KOPT-K1 (cell line): ENCODE data around the gene ARVCF.

Experiments
- H3K27ac ChIP-seq: fragments of 200-600 bp; sonication (generic); 2 replicates; pipeline ENCODE4 v1.5.1; 2016; ENCODE audit warnings: antibody characterized with exemption, mild to moderate bottlenecking, low read depth, low read length; ENCODE audit not compliant: poor library complexity, severe bottlenecking
- H3K36me3 ChIP-seq: fragments of 200-600 bp; sonication (generic); 2 replicates; pipeline ENCODE4 v1.5.1; 2017; ENCODE audit warnings: antibody characterized with exemption, mild to moderate bottlenecking, low read length, moderate library complexity; ENCODE audit not compliant: insufficient read depth
- H3K9me3 ChIP-seq: fragments of 200-600 bp; sonication (generic); 2 replicates; pipeline ENCODE4 v1.5.1; 2017; ENCODE audit warnings: antibody characterized with exemption, low read length, mild to moderate bottlenecking; ENCODE audit not compliant: insufficient read depth, poor library complexity, severe bottlenecking

ARVCF gene

DNA sequence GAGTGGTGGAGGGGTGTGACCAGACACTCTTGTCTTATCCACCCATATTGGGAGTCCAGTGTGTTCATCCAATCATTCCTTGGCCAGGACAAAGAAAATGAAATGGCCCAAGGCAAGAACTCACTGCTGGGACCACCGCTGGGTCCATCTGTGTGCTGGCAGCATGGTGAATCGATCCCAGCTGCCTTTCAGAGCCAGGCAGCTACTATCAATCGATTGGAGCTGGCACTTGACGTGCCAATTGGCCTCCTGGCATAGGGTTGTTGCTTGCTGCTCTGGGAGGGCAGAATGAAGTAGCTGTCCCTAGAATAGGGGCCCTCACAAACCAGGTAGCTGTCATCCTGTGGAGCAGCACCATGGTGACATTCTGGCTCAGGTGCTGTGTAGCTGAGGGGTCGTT, 1.4 kb upstream of the ARVCF start:
- no peaks in the 10 kb centered on the region for H3K36me3 ChIP-seq
- no peak overlapping the region for H3K27ac ChIP-seq
- no peaks in the 10 kb centered on the region for H3K9me3 ChIP-seq

DNA sequence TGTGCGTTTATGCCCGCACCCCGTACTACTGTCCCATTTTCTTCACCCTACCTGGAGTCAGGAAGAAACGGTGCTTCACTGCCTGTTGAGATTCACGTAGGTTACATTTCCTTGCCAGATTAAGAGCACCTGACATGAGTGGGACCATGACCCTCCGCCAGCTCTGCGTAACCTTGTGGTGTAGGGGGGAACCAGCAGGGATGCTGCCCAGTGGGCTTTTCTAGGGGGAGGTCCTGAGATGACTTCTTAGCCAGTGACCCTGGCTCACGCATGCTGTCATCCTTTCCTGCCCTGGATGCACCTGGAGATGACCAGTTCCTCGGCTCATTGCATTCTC, 967 bp upstream of the ARVCF start:
- Histone ChIP-seq H3K36me3 (no peaks in the 10 kb centered on the region), H3K27ac (no peak overlapping the region)

DNA sequence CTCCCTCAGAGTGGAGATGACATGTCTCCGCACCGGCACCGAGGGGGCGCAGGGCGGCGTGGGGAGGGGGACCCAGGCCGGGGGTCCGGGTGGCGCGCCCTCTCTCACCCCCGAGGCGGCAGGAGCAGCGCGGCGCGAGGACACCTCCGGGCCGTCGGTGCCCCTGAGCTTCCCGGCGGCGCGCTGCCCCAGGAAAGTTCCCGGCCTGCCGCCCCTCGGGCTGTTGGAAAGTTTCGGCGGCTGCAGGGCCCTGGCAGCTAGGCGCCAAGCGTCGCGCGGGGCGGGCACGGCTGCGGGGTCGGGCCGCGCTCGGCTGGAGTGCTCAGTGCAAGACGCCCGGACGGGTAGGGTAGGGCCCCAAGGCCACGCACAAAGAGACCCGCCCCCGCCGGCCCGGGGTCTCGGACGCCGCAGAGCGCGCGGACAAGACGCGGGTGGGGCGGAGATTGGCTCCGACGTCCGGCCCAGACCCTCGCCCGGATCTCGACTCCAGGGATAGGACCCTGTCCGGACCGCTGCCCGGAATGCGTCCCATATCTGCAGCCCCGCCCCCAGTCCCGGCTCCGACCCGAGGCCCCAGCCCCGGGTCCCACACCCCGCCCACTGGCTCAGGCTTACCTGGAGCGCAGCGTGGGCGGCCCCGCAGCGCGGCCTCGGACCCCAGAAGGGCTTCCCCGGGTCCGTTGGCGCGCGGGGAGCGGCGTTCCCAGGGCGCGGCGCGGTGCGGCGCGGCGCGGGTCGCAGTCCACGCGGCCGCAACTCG, 471 bp downstream of the ARVCF start:
- Histone ChIP-seq H3K9me3 (no peaks in the 10 kb centered on the region), H3K27ac (no peak overlapping the region), H3K36me3 (no peaks in the 10 kb centered on the region)

More for the DNA sequence above, 967 bp upstream of the ARVCF start:
- no peaks in the 10 kb centered on the region for H3K9me3 ChIP-seq

DNA sequence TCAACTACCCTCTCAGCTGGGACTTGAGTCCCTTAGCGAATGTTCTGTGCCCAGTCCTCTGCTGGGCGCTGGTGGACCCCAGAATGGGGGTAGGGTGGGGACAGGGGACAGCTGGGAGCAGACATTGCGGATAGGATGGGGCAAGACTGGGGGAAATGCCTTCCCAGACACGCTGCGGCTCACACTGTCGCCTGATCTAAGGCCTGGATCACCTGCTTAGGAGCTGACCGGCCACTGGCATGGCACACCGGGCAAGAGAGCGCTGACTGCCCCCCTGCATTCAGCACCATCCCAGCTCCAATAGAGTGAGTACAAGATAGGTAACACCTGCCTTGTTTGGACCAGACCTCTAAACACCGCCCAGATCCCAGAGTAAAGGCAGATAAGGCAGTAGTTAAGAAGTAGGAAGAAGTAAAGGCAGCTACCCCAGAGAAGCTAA, 1.4 kb downstream of the ARVCF start:
- Histone ChIP-seq H3K27ac (no peak overlapping the region), H3K9me3 (no peaks in the 10 kb centered on the region), H3K36me3 (no peaks in the 10 kb centered on the region)

DNA sequence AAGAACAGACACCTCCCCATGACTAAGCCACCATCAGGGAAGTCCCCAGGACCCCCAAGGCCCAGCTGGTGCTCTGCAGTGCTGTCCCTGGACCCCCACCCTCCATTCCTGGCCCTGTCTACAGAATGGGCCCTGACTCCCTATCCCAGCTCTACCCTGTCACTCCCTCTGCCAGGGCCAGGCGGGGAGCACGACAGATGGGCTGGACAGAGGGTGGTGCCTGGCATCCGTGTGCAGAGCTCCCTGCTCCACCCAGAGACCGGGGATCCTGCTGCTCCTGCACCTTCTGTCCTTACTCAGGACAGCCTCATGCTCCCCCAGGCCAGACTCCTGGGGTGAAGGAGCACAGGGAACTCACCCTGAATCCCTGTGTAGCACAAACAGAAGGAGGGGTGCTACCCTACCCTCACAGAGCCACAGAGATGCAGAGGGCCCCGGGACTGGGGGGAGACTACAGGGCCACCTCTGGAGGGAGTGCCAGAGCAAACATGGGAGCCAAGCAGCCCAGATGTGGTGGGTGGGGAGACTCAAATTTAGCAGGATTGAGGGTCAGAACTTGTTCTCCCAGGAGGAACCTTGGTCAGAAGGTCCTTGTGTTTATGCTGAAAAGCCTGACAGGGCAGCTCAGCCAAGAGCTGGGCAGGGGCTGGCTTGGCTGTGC, 2.0 kb downstream of the ARVCF start:
- Histone ChIP-seq H3K27ac (no peak overlapping the region), H3K9me3 (no peaks in the 10 kb centered on the region), H3K36me3 (no peaks in the 10 kb centered on the region)

DNA sequence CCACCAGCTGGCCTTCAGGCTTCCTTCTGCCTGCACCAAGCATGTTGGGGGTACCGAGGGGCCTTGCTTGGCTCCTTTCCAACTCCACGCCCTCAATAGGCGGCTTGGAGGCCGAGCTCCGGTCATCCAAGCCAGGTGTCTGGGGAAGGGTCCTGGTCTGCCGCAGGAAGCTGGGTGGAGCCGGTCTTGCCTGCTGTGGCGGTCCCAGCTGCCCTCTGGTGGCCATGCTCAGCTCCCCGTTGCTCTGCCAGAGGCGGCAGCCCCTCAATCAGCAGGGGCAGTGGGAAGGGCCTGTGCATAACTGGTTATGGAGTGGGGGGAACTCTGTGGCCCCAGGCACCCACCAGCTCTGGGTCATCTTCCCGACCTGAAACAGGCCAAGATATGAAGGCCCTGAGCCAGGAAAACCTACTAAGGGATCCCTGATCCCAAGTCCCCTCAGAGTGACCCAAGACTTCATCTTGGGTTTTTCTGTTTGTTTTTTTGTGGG, 3.2 kb downstream of the ARVCF start:
- no peaks in the 10 kb centered on the region for H3K36me3 ChIP-seq
- H3K27ac ChIP-seq = no peak overlapping the region
- no peaks in the 10 kb centered on the region for H3K9me3 ChIP-seq

DNA sequence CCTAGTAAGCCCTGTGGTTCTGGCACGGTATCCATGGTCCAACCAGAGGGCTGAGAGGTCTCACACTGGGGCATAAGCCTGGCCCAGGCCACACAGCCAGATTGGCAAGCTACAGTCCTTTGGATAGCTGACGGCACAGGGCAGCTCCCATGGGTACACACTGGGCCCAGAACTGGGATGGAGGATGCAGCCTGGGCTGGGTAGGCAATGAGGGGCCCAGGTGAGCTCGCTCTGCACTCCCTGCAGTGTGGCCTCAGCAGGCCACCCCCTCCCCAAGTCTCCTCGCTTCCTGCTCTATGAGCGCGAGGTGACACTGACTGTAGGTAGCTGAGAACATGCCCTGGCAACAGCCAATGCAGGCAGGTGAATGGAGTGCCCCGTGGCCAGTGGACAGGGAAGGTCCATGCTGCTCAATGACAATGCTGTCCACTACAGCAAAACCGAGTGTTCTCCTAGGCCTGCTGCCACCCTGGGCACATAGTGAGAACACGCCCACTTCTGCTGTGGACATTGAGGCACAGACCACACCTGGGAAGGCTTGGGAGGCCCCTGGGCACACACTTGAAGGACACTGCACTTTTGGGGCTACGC, 3.8 kb downstream of the ARVCF start:
- H3K9me3 ChIP-seq = no peaks in the 10 kb centered on the region
- no peak overlapping the region for H3K27ac ChIP-seq
- no peaks in the 10 kb centered on the region for H3K36me3 ChIP-seq

DNA sequence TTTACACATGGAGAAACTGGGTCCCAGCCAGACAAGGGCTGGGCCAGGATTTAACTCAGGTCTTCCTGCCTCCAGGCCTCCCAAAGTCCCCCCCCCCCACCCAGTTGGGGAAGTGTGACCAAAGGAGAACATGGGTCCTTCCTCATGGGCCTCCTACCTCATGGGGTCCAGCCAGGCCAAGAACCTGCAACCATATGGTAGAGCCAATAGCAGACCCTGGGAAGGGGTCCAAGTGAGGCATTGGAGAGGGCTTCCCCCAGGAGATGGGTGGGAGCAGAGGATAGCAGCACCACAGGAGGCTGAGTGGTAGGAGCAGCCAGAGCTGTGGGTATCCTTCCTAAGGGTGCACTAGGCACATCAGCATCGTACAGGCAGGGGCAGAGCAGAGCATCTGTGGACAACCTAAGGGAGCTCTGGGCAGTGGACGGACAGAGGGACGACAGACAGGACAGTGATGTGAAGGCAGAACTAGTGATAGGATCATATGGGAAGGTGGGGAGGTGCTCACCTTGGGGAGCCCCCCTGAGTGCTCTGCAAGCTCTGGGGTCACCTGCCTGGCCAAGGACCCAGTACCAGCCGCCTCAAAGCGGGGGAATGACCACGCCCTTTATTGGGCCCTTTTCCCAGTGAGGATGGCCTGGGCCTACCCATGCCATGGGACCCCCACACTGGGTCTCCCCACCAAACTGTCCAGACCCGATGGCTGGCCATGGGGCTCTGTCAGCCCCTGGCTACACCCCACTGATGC, 4.5 kb downstream of the ARVCF start:
- Histone ChIP-seq H3K36me3 (no peaks in the 10 kb centered on the region), H3K27ac (no peak overlapping the region), H3K9me3 (no peaks in the 10 kb centered on the region)

DNA sequence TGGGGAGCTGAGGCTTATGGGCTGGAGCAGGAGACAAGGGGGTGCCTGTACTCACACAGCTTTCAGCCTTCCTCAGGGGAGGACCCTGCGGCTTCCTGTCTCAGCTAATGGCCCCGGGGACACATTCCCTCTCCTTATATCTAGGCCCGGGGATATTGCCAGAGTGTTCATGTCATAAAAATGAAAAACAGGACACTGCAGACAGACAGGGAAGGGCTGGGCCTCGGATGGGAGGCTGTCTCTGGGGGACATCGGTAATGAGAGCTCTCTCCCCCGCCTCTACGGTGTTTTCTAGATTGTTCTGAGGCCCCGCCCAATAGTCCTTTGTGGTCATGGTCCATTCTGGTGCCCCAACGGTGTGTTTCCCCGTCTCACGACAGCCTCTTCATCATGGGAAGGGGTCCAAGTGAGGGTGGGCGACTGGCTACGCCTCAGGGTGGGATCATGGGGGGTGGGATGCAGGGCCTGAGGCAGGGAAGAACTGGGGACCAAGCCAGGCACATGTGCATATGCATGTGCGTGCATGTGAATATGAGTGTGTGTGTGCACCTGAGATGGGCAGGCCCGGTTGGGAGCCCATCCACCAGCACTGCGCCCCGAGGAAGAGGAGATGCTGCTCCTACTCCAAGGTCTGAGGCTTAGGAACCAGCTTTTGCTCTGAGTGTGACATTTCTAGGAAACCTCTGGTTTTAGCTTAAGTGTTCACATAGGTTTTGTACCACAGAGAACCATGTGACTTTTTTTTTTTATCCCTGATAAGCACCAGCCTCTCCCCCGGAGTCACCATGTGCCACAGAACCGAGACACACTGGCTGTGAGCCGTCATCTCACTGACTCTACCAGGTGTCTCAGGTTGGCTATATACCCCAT, 5.3 kb downstream of the ARVCF start:
- Histone ChIP-seq H3K27ac (no peak overlapping the region), H3K36me3 (no peaks in the 10 kb centered on the region), H3K9me3 (no peaks in the 10 kb centered on the region)

DNA sequence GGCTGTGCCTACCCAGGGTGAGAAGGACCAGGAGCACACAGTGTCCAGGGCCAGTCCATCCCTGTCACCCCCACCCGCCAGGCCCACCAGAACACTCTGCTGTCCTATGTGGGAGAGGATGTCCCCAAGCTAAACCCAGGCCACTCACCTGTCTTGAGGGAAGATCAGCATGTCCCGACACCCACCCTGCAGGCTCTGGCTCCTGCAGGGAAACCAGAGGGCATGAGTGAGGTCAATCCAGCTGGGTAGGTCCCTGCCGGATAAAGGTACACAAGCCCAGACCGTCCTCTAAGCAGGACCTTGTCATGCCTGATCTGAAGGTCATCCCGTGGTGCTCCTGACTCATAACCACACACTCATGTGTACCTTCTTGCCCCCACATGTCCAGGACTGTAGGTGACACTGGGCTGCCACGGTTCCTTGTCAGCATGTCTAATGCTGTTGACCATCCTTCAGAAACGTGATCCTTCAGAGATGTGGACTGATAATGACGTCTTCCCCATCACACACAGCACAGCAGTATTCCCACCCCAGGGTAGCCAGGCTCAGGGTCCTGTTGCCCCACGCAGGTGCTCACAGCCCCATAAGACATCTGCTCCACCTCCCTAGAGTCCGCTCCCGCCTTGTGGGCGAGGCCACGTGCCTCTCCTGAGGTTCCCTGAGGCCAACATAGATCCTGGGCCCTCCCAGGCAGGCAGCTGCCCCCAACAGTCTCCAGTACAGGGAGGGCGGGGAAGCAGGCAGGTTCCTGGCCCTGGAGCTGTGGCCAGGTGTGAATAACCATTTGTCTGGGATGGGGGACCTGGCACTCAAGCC, 6.1 kb downstream of the ARVCF start:
- no peaks in the 10 kb centered on the region for H3K9me3 ChIP-seq
- H3K36me3 ChIP-seq = no peaks in the 10 kb centered on the region
- no peak overlapping the region for H3K27ac ChIP-seq

DNA sequence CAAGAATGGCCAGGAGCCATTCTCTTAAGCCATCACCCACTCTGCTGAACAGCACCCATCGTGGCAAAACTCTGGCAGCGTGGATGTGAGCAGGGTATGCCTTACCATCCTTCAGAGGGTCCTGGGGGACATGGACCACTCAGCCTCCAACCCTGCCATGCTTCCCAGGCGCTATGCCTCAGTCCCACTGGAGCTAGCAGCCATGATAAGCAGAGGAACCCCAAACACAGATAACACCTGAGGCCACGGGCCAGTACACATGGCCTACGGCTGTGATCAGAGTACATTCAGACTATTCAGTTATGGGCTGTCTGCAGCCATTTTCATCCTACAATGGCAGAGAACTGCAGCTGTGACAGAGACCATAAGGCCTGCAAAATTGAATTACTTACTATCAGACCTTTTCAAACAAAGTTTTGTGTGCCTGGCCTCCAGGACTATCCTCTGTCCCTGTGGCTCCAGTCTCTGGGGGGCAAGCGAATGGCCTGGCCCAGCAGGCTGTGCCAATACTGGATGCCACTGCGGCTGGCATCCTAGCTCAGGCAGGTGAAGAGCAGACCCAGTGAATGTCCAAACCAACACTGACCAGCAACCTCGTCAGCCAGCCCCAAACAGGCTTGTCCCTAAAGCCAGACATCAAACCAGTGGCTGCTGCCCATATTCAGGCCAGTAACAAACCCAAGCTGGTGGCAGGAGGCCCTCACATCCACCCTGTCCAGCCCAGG, 6.9 kb downstream of the ARVCF start:
- H3K27ac ChIP-seq = no peak overlapping the region

DNA sequence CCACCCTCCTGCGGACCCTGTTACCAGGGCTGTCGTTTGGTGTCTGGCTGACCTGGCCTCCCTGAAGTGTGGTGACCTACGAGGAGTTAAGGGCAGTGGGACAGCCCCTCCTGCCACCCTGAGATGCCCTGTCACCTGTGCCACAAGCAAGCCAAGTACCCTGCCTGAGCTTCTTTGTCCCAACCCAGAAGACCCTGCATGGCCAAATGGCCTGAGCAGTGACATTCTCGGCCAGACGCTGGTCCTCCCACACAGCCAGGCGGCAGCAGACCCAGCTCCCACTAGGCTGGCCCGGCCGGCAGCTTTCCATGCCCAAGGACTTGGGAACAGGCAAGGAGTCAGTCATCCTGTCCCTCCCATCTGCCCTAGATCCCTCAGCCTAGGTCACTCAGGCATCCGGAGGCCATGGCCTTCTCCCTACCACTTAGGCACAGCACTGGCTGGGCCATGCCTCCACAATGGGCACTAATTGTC, 7.6 kb downstream of the ARVCF start:
- H3K9me3 ChIP-seq = peaks cover 11% of the 10 kb centered on the region
- H3K36me3 ChIP-seq = no peaks in the 10 kb centered on the region
- H3K27ac ChIP-seq = no peak overlapping the region

More for the DNA sequence above, 6.9 kb downstream of the ARVCF start:
- Histone ChIP-seq H3K36me3 (no peaks in the 10 kb centered on the region), H3K9me3 (peaks cover 4% of the 10 kb centered on the region)
